ENCODE data around the gene YBX3.
"Not testable (repeated sequence)": the region's sequence is repeated elsewhere in the genome, so short reads cannot be mapped to it uniquely, and the experiment has no call there.

The YBX3 gene

DNA sequence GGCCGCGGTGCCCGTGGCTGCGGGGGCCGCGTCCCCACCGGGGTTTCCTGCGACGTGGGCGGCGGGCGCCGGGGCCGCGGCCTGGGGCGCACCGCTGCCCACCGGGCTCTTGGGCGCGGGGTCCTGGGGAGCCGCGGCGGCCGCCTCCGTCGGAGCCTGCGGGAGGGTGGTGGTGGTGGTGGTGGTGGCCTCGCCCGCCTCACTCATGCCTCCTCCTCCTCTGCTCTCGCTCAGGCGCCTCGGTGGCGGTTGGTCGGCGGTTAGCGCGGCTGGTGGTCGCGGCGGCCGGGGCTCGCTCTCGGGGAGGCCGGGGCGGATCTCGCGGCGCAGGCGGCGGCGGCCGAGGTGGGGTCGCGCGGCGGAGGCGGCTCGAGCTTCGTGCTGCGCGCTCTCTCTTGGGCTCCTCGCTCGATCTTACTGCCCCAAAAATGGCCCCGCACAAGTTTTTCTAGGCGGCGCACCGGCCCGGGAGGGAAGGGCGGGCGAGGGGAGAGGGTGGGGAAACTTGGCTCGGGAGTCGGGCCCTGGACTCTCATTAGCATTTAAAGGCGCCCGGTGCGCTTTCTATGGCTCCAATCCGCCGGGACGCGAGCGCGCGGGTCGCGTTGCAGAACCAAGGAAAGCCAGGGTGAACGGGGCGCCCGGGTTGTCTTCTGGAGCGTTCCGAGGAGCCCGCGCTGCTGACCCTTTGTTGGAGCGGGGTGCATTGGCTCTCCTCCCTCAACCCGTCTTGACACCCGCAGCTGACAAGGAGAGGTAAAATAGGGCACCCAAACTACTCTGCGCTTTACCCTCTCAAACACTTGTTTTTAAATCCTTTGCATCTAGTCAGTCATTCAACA lies at the start of gene YBX3:
Gene YBX3, minus strand, starts transcription at position 419 of the 842 bp plus-strand sequence. Its CDS starts 212 bp downstream, at position 207.
- peak; percentile 15 for DNase-seq

DNA sequence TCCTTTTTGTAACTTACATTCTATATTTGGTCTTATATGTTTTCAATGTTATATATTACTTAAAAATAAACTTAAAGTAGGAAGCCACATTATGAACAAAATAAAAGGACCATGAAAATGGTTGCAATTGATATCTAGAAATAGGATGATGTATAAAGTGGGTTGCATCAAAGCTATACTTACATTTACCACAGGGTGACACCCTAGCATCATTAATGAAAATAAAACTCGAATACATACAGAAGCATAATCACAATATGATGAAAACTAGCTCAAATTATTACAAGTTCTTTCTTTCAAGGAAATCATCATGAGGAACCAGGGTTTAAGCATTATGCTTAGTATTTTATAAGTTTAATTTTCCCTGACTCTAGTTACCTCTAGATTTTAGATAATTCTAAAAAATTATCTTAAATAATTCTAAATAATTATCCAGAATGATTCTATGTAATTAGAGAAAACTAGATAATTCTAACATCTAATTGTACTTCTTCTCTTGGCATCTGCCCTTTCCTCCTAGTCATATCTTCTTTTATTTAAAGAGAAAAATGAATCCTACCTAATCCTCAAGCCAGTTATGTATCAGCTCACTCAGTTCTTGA lies 48.1 kb upstream of the YBX3 start:
- no peak for DNase-seq

DNA sequence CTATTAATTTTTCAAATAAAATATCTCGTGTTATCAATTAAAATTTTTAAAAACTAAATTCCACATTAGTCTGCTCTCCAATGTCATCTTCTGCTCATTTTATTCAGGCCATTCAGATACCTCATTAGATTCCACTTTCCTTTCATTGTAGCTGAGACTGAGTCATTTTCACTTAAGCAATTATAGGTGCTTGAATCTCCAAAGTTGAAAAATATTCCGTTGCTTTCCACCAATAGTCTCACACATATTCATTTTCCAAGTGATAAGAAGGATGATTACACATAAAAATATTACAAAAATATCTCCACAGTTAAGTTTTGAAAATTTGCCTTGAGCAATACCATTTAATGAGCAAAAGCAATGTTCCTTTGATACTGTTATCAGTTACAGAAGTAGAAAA lies 36.5 kb upstream of the YBX3 start:
- no peak for DNase-seq

DNA sequence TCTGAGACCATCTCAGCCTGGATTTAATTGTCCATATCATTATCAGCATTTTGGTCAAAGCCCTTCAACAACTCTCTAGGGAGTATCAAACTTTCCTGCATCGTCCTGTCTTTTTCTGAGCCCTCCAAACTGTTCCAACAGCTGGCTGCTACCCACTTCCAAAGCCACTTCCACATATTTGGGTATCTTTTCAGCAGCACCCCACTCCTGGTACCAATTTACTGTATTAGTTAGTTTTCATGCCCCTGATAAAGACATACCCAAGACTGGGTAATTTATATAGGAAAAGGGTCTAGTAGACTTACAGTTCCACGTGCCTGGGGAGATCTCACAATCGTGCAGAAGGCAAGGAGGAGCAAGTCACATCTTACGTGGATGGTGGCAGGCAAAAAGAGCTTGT lies 33.1 kb upstream of the YBX3 start:
- no peak for DNase-seq

DNA sequence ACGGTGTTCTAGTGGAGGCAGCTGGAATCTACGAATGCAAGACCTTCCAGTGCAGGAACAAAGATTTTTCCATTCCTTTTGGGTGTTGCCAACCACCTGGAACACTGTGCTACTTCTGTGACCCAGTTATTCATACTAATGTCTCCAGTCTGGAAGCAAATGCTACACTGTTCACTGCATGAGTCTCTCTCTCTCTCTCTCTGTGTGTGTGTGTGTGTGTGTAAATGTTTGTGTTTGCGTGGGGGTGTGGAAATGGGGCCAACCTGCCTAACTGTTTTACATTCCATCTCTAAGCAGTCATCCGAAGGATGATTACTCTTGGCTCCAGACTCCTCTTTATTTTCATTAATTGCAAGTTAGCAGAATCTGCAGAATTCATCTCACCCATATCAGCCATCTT lies 29.9 kb upstream of the YBX3 start:
- no peak for DNase-seq

DNA sequence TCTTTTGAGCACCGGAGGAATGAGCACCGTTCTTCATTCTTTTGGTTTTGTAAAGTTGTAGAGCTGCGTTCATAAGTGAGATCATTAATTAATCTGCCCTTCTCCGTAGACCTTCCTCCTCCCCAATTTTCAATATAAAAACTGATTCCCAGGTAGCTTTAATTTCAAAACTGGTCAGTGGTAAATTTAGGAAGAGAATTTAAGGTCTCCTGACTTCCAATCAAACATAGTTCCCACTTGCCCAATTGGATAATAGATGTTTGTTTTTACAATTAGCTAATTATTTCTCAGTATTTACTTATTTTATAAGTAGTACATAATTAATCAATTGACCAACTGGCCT lies 27.2 kb upstream of the YBX3 start:
- DNase-seq, result no peak

DNA sequence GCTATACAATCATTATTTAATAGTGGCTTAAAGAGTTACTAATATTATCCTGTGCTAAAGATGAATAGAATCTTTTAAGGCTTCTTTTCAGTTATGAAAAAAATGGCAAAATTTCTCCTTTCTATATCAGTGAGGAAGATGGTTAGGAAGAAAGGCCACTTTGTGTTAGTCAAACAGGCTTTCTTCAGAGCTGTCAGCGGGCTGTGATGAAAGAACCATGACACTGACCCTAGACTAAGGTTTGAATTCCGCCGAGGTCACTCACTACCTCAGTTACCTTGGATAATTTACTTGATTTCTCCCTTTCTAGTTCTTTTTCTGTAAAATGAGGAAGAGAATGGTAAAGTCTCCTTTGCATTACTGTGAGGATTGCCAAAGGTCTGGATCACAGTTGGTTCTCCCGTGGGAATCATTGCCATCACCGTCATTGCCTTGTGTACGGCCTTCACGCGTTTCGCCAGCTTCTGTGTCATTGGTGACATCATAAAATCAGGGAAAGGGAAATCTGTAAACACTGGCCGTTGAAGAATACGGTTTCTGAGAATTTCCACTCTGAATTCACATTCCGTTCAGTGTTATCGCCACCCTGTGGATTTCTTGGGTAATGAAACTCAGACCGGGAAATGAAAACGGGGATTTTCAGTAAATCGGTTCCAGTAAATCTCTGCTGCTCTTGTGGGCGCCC lies 26.7 kb upstream of the YBX3 start:
- peak; percentile 69 for DNase-seq

DNA sequence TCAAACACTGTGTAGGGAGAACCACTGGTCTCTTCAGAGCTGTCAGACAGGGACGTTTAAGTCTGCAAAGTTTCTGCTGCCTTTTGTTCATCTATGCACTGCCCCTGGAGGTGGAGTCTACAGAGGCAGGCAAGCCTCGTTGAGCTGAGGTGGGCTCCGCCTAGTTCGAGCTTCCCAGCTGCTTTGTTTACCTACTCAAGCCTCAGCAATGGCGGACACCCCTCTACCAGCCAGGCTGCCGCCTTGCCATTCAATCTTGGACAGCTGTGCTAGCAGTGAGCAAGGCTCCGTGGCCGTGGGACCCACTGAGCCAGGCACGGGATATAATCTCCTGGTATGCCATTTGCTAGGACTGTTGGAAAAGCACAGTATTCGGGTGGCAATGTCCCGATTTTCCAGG lies 24.6 kb upstream of the YBX3 start:
- DNase-seq, result no peak

DNA sequence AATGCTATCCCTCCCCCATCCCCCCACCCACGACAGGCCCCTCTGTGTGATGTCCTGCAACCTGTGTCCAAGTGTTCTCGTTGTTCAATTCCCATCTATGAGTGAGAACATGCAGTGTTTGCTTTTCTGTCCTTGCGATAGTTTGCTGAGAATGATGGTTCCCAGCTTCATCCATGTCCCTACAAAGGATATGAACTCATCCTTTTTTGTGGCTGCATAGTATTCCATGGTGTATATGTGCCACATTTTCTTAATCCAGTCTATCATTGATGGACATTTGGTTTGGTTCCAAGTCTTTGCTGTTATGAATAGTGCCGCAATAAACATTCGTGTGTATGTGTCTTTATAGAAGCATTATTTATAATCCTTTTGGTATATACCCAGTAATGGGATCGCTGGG lies 20.3 kb upstream of the YBX3 start:
- DNase-seq, result not testable (repeated sequence)

DNA sequence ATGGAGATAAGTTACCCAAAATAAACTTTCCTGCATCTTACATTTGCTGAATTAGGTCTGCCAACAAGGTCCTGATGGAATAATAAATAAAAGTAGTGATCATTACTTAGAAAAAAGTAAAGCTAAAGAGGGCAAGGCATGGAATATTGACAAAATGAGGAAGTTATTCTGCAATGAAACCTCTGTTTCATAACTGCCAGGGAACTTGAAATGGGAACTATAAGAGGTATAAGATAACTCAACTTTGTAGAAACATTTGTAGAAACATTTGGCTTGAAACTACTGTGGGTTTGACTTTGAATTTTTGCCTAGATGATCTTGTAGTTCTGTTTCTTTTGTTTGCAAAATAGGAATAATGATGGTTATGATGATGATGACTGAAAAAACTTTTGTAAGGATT lies 18.7 kb upstream of the YBX3 start:
- no peak for DNase-seq

DNA sequence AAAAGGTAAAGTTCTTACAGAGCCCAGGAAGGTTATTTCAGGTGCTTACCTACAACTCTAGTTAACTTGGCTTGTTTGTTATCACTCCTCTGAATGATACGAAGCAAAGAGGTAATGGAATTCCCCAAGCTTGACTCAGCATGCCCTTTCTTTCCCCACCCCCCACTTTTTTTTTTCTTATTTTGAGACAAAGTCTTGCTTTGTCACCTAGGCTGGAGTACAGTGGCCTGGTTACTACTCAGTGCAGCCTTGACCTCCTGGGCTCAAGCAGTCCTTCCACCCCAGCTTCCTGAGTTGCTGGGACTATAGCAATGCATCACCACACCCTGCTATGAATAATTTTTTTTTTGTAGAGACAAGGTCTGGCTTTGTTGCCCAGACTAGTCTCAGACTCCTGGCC lies 17.1 kb upstream of the YBX3 start:
- DNase-seq, result no peak

DNA sequence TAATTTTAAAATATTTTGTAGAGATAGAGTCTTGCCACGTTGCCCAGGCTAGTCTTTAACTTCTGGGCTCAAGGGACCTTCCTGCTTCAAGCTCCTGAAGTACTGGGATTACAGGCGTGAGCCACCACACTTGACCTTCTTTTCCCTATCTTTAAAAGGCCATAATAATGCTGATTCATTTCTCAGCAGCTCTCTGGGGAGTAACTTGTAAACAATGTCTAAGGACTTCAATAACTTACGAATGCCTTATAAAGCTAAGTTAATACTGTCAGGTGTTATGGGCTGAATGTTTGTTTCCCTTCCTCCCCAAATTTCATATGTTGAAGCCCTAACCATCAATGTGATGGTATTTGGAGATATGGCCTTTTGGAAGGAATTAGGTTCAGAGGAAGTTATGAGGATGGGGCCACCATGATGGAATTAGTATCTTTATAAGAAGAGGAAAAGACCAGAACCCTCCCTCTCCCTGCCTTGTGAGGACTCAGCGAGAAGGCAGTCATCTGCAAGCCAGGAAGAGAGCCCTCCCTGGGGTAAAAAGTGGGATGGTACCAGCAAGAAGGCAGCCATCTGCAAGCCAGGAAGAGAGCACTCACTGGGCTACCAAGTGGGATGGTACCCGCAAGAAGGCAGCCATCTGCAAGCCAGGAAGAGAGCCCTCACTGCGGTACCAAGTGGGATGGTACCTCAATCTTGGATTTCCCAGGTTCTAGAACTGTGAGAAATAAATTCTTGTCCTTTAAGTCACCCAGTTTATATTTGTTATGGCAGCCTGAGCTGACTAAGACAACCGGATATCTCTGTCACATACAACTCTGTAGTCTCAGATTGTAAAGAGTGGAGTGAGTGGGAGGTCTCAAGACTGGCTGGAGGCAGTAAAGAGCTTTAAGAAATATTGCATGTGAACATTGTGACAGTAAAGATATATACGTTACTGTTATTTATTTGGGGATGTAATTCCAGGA lies 16.3 kb upstream of the YBX3 start:
- DNase-seq, result no peak

DNA sequence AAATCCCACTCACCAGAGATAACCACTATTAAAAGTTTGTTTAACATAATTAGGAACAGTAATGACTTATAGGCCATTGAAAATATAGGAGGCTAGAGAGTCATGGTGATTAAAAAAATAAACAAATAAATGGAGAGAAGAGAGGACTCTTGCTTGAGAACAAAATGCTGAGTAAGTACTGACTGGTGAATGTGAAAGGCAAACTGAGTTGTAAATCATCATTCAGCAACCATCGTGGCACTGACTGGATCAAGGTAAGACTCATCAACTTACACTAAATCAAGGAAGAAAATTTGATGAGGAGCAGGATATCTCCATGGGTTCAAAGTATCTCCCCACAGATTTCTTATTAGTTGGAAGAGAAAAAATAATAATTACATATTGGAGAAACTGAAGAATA lies 14.1 kb upstream of the YBX3 start:
- no peak for DNase-seq

DNA sequence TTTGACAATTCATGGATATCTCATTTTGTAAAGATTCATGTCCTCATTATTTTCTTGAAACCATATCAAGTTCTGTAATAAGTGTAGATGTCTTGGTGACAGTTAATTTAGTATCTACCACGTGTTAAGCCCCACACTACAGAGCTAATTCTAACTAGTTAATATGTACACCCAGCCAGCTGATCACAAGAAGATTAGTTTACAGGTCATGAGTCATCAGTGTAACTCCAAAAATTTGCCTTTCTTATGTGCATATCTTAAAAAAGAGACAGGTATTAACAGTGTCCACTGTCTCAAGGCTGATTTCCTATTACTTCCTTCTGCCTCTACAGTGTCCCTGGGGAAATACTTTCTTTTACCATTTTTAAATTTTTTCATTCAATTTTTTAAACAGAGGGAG lies 13.3 kb upstream of the YBX3 start:
- no peak for DNase-seq

DNA sequence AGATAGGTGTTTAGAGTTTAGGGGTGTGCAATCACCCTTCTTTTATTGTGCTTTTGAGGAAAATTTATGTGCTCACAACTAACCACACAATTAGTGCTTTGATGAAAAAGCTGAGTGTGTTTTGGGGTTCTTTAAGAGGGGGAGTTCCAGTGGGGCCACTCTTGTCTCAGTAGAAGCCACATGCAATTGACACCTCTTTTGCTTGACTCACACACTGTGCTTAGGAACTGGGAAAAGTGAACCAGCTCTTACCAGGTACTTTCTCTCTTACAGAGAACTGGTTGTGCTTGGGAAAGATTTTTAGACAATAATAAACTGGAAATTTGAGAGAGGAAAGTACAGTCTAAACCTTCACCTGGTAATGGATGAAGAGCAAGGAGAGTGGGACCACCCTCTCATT lies 12.3 kb upstream of the YBX3 start:
- DNase-seq, result no peak

DNA sequence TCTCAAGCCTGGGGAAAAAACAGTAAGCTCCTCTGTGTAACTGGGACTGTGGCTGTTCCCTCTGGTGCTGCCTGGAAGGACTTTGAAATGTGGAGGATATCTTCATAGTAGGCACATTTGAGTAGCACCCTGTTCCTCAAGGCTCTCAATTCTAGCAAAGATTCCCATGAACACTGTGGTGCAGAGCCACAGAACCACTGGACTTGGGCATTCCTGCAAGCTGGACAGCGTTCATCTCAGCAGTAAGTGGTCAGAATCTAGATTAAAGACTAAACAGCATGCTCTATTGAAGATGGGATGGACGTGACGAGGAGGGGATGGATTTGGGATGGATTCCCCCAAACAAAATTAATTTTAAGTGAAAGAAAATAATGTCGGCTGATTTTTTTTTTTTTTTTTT lies 9.4 kb upstream of the YBX3 start:
- no peak for DNase-seq

DNA sequence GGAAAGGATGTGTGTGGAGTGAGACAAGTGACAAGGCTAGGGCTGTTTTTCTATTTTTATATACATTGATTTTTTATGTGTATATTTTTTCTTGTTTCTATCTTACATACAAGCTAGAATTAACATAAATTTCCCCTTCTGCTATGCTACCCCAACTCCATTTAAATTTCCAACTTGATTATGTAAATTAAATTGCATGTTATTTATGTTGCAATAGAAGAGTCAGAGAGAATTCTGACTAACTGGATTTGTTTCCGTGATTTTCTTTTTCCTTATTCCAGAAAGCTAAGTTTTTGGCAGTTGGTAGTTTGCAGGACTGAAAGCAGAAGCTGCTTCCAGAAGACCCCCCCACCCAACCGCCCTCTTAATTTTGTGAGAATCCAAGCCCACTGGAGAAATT lies 8.9 kb upstream of the YBX3 start:
- DNase-seq, result no peak

DNA sequence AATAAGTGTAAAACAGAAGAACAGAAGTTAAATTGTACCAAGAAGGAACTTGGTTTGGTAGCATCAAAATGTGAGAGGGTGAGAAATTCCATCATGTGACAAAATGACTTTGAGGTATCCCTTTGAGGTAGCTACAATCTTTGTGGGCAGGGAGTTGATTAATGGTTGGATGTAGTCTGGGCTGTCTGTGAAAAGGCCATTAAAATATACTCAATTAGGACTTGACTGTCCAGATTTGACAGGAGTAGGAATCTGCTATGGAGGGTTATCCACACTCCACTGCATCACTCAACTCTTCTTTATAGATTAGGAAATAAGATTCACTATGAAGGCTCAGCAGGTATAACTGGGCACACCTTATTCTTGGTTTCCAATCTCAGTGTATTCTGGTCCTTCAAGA lies 7.4 kb upstream of the YBX3 start:
- DNase-seq, result no peak

DNA sequence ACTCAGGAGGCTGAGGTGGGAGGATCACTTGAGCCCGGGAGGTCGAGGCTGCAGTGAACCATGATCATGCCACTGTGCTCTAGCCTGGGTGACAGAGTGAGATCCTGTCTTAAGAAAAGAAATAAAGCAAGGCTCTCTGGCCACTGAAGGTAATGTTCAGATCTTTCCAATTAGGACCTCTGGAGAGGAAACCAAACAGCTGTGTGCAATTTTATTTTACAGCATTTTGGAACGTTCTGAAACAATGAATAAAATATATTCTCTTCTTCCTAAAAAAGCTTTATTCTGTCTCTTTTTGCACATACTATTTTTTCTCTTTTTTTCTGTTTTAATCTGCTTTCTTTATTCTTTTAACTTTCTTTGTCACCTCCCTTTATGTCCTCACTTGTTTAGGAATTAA lies 5.0 kb upstream of the YBX3 start:
- no peak for DNase-seq

DNA sequence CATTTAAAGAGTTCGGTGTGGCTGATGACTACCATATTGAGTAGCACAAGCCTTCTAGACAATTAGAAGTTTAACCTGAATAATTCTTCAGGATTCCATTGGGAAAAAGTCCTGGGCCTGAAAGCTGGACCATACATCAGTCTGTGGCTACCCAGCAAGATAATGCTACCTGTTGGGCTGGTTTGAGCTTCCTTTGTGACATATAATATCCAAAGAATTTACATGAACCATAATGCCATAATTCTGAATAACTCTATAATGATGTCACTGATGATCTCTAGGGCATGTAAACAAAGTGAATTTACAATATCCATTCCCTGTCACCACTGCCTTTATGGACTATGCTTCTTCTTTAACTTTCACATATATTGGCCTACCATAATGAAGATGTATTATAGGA lies 3.8 kb upstream of the YBX3 start:
- no peak for DNase-seq

DNA sequence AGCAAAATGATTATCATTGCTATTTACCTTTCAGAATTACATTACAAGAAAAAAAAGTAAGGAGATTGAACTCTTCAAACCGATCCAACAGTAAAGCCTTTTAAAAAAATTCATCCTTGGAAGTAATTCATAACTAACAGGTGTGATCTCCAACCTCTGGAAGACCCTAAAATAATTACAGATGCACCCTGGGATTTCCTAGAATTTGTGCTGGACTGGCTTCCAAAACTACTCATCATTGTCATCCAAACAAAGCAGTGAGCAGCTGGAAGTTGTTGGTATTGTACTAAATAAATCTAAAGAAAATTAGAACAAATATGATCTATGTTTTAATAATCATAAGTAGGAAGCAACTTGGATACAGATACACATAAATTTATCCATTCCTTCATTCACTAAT lies 1.9 kb upstream of the YBX3 start:
- no peak for DNase-seq

DNA sequence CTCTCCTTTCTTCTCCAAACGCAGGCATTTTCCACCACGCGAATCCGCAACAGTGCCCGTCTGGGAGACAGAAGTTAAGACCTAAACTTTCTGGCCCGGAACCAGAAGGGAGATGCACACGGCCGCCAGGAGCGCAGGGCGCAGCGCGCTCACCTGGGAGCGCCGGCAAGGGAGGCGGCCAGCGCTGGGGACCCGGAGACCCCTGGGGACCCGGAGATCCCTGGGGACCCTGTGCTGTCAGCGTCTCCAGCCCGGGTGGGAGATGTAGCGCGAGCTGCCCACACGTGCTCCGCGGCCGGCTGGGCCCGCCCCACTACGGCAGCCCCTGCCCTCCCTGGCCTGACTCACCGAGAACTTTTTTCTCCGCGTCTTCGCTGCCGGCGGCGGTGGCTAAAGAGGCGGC lies 620 bp downstream of the YBX3 start:
- peak; percentile 41 for DNase-seq
